Neural cell (in vitro differentiated cells): ENCODE data around the gene PDXDC1. TPM values are rescaled to one million over a fixed set of nuclear protein-coding genes. Genes with fewer than 3 reads are reported as not detected.
"Not testable (repeated sequence)": the region's sequence is repeated elsewhere in the genome, so short reads cannot be mapped to it uniquely, and the experiment has no call there.

Experiments
- H2AFZ ChIP-seq: fragments of 200-600, 300-800 bp; sonication (generic), shearing (Covaris generic); 2 replicates; pipeline ENCODE4 v1.6.0; 2014; ENCODE audit warnings: low read depth, mild to moderate bottlenecking, antibody characterized with exemption, low read length, moderate library complexity
- H3F3A ChIP-seq: fragments of 200-600 bp; shearing (Covaris generic); 2 replicates; pipeline ENCODE4 v1.6.1; 2016; ENCODE audit warnings: mild to moderate bottlenecking, moderate library complexity, mixed read lengths, antibody characterized with exemption, low read length; ENCODE audit not compliant: insufficient read depth, poor library complexity, severe bottlenecking
- H3K27ac ChIP-seq: fragments of 200-600, 300-800 bp; sonication (generic), shearing (Covaris generic); 2 replicates; pipeline ENCODE4 v1.5.1; 2014; ENCODE audit warnings: mild to moderate bottlenecking, low read length, moderate library complexity
- H3K27me3 ChIP-seq: fragments of 300-800, 200-600 bp; sonication (generic), shearing (Covaris generic); 2 replicates; pipeline ENCODE4 v1.6.0; 2014; ENCODE audit warnings: mild to moderate bottlenecking, low read depth, low read length, moderate library complexity; ENCODE audit not compliant: insufficient read depth
- H3K36me3 ChIP-seq: fragments of 300-800, 200-600 bp; sonication (generic), shearing (Covaris generic); 2 replicates; pipeline ENCODE4 v1.5.1; 2014; ENCODE audit warnings: mild to moderate bottlenecking, antibody characterized with exemption, low read length, moderate library complexity; ENCODE audit not compliant: insufficient read depth
- H3K4me2 ChIP-seq: fragments of 300-800, 200-600 bp; sonication (generic), shearing (Covaris generic); 2 replicates; pipeline ENCODE4 v1.6.0; 2014; ENCODE audit warnings: mild to moderate bottlenecking, low read length
- H3K4me3 ChIP-seq: fragments of 300-800, 200-600 bp; sonication (generic), shearing (Covaris generic); 2 replicates; pipeline ENCODE4 v1.5.1; 2014; ENCODE audit warnings: mild to moderate bottlenecking, low read length, moderate library complexity
- H3K79me2 ChIP-seq: fragments of 200-600 bp; shearing (Covaris generic); replicated peaks from 2 replicates; pipeline ENCODE4 v1.6.0; 2014; ENCODE audit warnings: mild to moderate bottlenecking, low read length, moderate library complexity; ENCODE audit not compliant: insufficient read depth
- H3K9ac ChIP-seq: fragments of 300-800, 200-600 bp; sonication (generic), shearing (Covaris generic); 2 replicates; pipeline ENCODE4 v1.6.1; 2016; ENCODE audit warnings: mild to moderate bottlenecking, low read length, mixed read lengths
- H3K9me2 ChIP-seq: fragments of 200-600 bp; shearing (Covaris generic); 2 replicates; pipeline ENCODE4 v1.6.1; 2016; ENCODE audit warnings: mild to moderate bottlenecking, low read length, mixed read lengths; ENCODE audit not compliant: insufficient read depth
- H3K9me3 ChIP-seq: fragments of 200-600, 300-800 bp; sonication (generic), shearing (Covaris generic); 2 replicates; pipeline ENCODE4 v1.6.1; 2016; ENCODE audit warnings: mild to moderate bottlenecking, mixed run types, low read length, moderate library complexity, mixed read lengths
- H4K20me1 ChIP-seq: fragments of 200-600 bp; shearing (Covaris generic); 2 replicates; pipeline ENCODE4 v1.6.1; 2016; ENCODE audit warnings: mild to moderate bottlenecking, mixed run types; ENCODE audit not compliant: insufficient read depth
- EP300 ChIP-seq: fragments of 450-650 bp; conservative IDR thresholded peaks from 2 replicates; pipeline ENCODE4 v1.6.1; 2014; ENCODE audit warnings: antibody characterized with exemption, mild to moderate bottlenecking, moderate library complexity; ENCODE audit not compliant: poor library complexity, severe bottlenecking
- EZH2 ChIP-seq: fragments of 200-600, 300-800 bp; shearing (Covaris generic), sonication (generic); IDR thresholded peaks from 2 replicates; pipeline ENCODE4 v1.6.1; 2014; ENCODE audit warnings: antibody characterized with exemption, low read length, borderline replicate concordance, mild to moderate bottlenecking; ENCODE audit not compliant: insufficient read depth, poor library complexity, severe bottlenecking
- MXI1 ChIP-seq: fragments of 450-650 bp; conservative IDR thresholded peaks from 2 replicates; pipeline ENCODE4 v1.6.1; 2014; ENCODE audit warnings: antibody characterized with exemption, mild to moderate bottlenecking; ENCODE audit not compliant: poor library complexity, severe bottlenecking
- POLR2AphosphoS5 ChIP-seq: IDR thresholded peaks from 2 replicates; pipeline ENCODE4 v1.6.1; 2012
- RAD21 ChIP-seq: fragments of 450-650 bp; conservative IDR thresholded peaks from 2 replicates; pipeline ENCODE4 v1.6.1; 2014; ENCODE audit warnings: antibody characterized with exemption, mild to moderate bottlenecking, moderate library complexity
- REST ChIP-seq: IDR thresholded peaks from 2 replicates; pipeline ENCODE4 v1.6.1; 2012; ENCODE audit warnings: borderline replicate concordance
- SMC3 ChIP-seq: fragments of 450-650 bp; conservative IDR thresholded peaks from 2 replicates; pipeline ENCODE4 v1.6.1; 2014; ENCODE audit warnings: antibody characterized with exemption, mild to moderate bottlenecking, moderate library complexity; ENCODE audit not compliant: poor library complexity
- TAF1 ChIP-seq: IDR thresholded peaks from 2 replicates; pipeline ENCODE4 v1.6.1; 2012; ENCODE audit warnings: low read depth
- polyA plus RNA-seq: library from polyadenylated mRNA; depleted of rRNA; stranded (reverse); fragments of >200 nt; gene quantifications from 2 replicates; pipeline ENCODE4 v1.2.3, GENCODE V29; 2014

PDXDC1 gene
- polyA plus RNA-seq, 1 donor from 2014 or later, result 69.9 TPM

- H3K9me2 ChIP-seq, H3K4me2 ChIP-seq, H3K9me3 ChIP-seq, H3K79me2 ChIP-seq, H3K9ac ChIP-seq, H3K4me3 ChIP-seq, H3K27me3 ChIP-seq, H3K27ac ChIP-seq, H2AFZ ChIP-seq, H4K20me1 ChIP-seq, H3K36me3 ChIP-seq, H3F3A ChIP-seq: not testable (repeated sequence)
These were observed 42.0 kb upstream of the PDXDC1 start for GRCh38 chr16:14932581-14933375.

GRCh38 chr16:14937143-14937542 is 37.7 kb upstream of the PDXDC1 start, which contains the start of gene NPIPA1:
NPIPA1 (plus strand) TSS chr16:14937443; CDS start chr16:14937443, 0 bp downstream.
- H3K9me3 ChIP-seq, H3K4me2 ChIP-seq, H3K9ac ChIP-seq, H4K20me1 ChIP-seq, H3K27ac ChIP-seq, H3K4me3 ChIP-seq, H3K27me3 ChIP-seq, H3F3A ChIP-seq, H2AFZ ChIP-seq, H3K79me2 ChIP-seq, H3K9me2 ChIP-seq, H3K36me3 ChIP-seq: not testable (repeated sequence)

GRCh38 chr16:14937994-14938393 is 36.8 kb upstream of the PDXDC1 start:
- not testable (repeated sequence) for H3F3A ChIP-seq, H3K9ac ChIP-seq, H3K27me3 ChIP-seq, H3K9me3 ChIP-seq, H4K20me1 ChIP-seq, H3K36me3 ChIP-seq, H2AFZ ChIP-seq, H3K9me2 ChIP-seq, H3K4me3 ChIP-seq, H3K4me2 ChIP-seq, H3K27ac ChIP-seq, H3K79me2 ChIP-seq

GRCh38 chr16:14942686-14943085 is 32.1 kb upstream of the PDXDC1 start:
- not testable (repeated sequence) for H3K9me2 ChIP-seq, H3K36me3 ChIP-seq, H3K27ac ChIP-seq, H3K9me3 ChIP-seq, H3K27me3 ChIP-seq, H3K4me2 ChIP-seq, H3K9ac ChIP-seq, H3K79me2 ChIP-seq, H2AFZ ChIP-seq, H3F3A ChIP-seq, H3K4me3 ChIP-seq, H4K20me1 ChIP-seq

- Histone ChIP-seq H3K27me3 (no peaks in the 10 kb centered on the region), H2AFZ (no peak overlapping the region)
- TF ChIP-seq MXI1 (no peak), POLR2AphosphoS5 (no peak), RAD21 (no peak), TAF1 (no peak), EZH2 (no peak), EP300 (no peak), REST (no peak), SMC3 (no peak)
These were observed 19.1 kb upstream of the PDXDC1 start for GRCh38 chr16:14955546-14956231.

More at GRCh38 chr16:14955546-14956231, 19.1 kb upstream of the PDXDC1 start:
- no peak overlapping the region for H3K4me2 ChIP-seq
- H3K27ac ChIP-seq, result no peak overlapping the region
- H3K79me2 ChIP-seq, result no peaks in the 10 kb centered on the region
- no peak overlapping the region for H3K4me3 ChIP-seq
- no peak overlapping the region for H3K9ac ChIP-seq
- no peaks in the 10 kb centered on the region for H3K9me2 ChIP-seq
- H4K20me1 ChIP-seq, result no peaks in the 10 kb centered on the region
- no peaks in the 10 kb centered on the region for H3F3A ChIP-seq
- H3K9me3 ChIP-seq, result no peaks in the 10 kb centered on the region
- no peaks in the 10 kb centered on the region for H3K36me3 ChIP-seq
